Prostate gland (tissue), 2 donors: ENCODE results near the gene IRS2.

Experiments used
- POLR2A ChIP-seq: fragments of 450-650 bp; IDR thresholded peaks from one replicate; pipeline ENCODE4 v1.6.1; 2016; ENCODE audit warnings: antibody characterized with exemption, mild to moderate bottlenecking
- TF ChIP-seq, protein P1 (sequence below), 4 experiments: fragments of 200-600 bp in 2 of 4; fragments of 450-650 bp in 2 of 4; sonication (generic) in 2 of 4; IDR thresholded peaks; 1 replicate in 3 of 4; 2 replicates in 1 of 4; pipeline ENCODE4 v1.5.1; 2016 to 2019; ENCODE audit warnings: antibody characterized with exemption in 4 of 4, mild to moderate bottlenecking in 2 of 4, moderate library complexity in 2 of 4

DNA sequence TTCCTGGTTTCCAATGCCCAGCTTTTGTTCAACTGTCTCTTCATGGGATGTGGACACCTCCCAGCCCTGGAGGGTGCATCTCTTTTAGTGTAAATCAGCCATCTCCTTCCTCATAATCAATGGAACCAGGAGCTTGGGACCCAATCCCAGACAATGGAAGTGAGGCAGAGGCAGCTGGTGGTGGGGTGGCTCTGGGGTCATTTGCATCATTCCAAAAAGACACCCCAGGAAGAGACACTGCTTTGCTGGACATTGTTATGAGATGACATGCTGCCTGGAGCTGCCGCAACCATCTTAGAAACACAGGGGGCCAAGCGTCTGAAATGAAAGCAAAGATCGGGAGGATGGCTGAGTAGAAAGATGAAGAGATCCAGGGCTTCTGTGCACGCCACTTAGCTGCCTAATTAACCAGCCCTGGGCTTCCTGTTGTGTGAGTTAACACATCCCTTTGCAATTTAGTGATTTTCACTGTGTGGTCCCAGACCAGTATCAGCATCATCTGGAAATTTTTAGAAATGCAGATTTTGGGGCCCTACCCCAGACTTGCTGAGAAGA, 36.1 kb downstream of the IRS2 start:
- TF ChIP-seq, protein P1, sequence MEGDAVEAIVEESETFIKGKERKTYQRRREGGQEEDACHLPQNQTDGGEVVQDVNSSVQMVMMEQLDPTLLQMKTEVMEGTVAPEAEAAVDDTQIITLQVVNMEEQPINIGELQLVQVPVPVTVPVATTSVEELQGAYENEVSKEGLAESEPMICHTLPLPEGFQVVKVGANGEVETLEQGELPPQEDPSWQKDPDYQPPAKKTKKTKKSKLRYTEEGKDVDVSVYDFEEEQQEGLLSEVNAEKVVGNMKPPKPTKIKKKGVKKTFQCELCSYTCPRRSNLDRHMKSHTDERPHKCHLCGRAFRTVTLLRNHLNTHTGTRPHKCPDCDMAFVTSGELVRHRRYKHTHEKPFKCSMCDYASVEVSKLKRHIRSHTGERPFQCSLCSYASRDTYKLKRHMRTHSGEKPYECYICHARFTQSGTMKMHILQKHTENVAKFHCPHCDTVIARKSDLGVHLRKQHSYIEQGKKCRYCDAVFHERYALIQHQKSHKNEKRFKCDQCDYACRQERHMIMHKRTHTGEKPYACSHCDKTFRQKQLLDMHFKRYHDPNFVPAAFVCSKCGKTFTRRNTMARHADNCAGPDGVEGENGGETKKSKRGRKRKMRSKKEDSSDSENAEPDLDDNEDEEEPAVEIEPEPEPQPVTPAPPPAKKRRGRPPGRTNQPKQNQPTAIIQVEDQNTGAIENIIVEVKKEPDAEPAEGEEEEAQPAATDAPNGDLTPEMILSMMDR (IDR thresholded peaks at IDR 0.05): no peak
- TF ChIP-seq POLR2A: no peak
